Ishikawa (cell line): Measurements from ENCODE around the gene FDX1.

Experiments used
- CEBPB ChIP-seq: IDR thresholded peaks from 2 replicates; pipeline ENCODE4 v1.6.1; 2012
- CREB1 ChIP-seq: IDR thresholded peaks from 2 replicates; pipeline ENCODE4 v1.6.1; 2012; ENCODE audit warnings: low read depth
- EGR1 ChIP-seq: IDR thresholded peaks from 2 replicates; pipeline ENCODE4 v1.6.1; 2012
- EP300 ChIP-seq: IDR thresholded peaks from 2 replicates; pipeline ENCODE4 v1.6.1; 2012; ENCODE audit warnings: borderline replicate concordance
- FOXM1 ChIP-seq: IDR thresholded peaks from 2 replicates; pipeline ENCODE4 v1.6.1; 2012; ENCODE audit warnings: low read depth, borderline replicate concordance
- NFIC ChIP-seq: IDR thresholded peaks from 2 replicates; pipeline ENCODE4 v1.6.1; 2012
- RAD21 ChIP-seq: IDR thresholded peaks from 2 replicates; pipeline ENCODE4 v1.6.1; 2012; ENCODE audit warnings: low read depth
- TAF1 ChIP-seq: IDR thresholded peaks from 2 replicates; pipeline ENCODE4 v1.6.1; 2012; ENCODE audit warnings: low read depth, mild to moderate bottlenecking
- TCF12 ChIP-seq: IDR thresholded peaks from 2 replicates; pipeline ENCODE4 v1.6.1; 2012; ENCODE audit warnings: low read depth
- TEAD4 ChIP-seq: IDR thresholded peaks from 2 replicates; pipeline ENCODE4 v1.6.1; 2012
- YY1 ChIP-seq: IDR thresholded peaks from 2 replicates; pipeline ENCODE4 v1.6.1; 2012; ENCODE audit warnings: low read depth
- ZBTB7A ChIP-seq: IDR thresholded peaks from 2 replicates; pipeline ENCODE4 v1.6.1; 2012; ENCODE audit warnings: low read depth
- TF ChIP-seq, protein P1 (sequence below): IDR thresholded peaks from 2 replicates; pipeline ENCODE4 v1.6.1; 2012
- TF ChIP-seq, protein P2 (sequence below): IDR thresholded peaks from 2 replicates; pipeline ENCODE4 v1.6.1; 2012
- TF ChIP-seq, protein P3 (sequence below): IDR thresholded peaks from 2 replicates; pipeline ENCODE4 v1.6.1; 2012; ENCODE audit warnings: low read depth, mild to moderate bottlenecking

The FDX1 gene

DNA sequence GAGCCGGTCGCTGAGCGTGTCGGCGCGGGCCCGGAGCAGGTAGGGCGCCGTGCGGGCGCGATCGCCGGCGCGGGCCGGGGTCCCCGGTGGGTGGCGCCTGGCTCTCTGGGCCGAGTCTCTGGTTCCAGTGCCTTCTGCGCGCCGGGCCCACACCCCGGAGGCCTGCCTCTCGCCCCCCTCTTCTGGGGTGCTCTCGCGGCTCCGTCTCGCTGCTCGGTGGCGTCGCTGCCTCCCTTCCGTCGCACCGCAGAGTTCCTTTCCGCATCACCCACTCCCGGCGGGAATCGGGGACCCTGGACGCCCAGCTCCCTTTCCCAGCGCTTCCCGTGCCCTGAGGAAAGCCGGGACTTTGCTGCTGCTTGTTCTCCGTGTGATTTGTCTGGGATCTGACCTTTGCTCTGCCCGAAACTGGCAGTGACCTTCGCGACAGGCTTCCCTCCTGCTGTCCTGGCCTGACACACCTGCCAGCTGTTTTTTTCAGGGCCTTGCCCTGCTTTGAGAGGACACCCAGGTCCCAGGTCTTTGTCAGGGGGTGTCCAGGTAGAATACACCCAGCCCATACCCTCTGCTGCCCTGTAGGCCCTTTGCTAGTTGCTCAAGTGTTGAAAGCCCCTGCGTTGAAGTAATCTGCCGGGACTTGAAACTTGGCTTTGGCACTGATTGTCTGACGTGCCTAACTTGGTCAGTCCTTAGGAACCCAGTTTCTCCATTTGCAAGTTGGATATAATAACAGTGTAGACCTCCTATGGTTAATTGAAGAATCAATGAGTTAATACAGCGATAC, 711 bp downstream of the FDX1 start:
- TF ChIP-seq EP300 = no peak
- TF ChIP-seq NFIC = peak; percentile 6; the same call in 1 of the 2 replicates

DNA sequence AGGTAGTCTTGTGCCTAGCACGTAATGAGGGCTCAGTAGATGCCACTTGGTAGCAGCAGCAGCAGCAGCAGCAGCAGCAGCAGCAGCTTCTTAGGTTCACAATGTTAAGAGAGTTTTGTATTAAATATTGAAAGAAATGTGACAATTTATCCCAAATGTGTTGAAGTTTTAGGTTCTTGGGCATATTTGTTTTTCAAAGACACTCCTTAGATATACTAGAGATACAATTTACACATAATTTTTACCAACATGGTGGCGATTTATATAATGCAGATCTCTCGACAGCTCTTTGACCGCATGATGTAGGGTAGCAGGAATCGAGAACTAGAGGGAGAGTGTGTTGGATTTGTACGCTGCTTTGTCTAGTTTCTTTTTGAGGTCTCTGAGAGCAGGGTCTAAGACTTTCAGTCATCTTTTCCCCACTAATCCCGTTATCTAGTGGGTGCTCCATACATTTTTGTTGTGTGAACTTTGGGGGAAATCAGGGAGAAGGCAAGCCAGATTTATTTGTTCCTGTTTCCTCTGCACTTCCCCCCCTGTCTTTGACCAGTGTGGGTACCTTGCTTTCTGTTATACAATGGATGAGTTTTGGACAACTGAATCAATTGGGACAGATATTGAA, 1.4 kb downstream of the FDX1 start:
- TF ChIP-seq NFIC (no peak), EGR1 (no peak), RAD21 (no peak), CREB1 (no peak), YY1 (no peak)
- TF ChIP-seq, protein P1, sequence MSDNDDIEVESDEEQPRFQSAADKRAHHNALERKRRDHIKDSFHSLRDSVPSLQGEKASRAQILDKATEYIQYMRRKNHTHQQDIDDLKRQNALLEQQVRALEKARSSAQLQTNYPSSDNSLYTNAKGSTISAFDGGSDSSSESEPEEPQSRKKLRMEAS = no peak

DNA sequence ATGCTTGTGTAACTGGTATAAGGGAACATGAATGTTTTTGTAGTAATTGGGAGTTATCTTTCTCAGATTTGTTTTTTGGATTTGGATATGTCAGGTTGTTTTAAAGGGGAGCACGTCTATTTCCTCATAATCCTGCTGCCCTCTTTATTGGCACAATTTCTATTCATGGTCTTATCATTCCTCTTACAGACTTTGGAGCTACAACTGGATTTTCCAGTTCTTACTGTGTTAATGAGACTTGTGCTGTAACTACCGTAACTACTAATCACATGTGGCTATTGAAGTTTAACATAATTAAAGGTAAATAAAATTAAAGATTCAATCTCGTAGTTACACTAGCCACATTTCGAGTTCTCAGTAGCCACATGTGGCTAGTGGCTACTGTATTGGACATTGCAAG, 1.9 kb downstream of the FDX1 start:
- no peak for TF ChIP-seq TEAD4
- TF ChIP-seq, protein P2, sequence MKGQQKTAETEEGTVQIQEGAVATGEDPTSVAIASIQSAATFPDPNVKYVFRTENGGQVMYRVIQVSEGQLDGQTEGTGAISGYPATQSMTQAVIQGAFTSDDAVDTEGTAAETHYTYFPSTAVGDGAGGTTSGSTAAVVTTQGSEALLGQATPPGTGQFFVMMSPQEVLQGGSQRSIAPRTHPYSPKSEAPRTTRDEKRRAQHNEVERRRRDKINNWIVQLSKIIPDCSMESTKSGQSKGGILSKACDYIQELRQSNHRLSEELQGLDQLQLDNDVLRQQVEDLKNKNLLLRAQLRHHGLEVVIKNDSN = no peak
- TF ChIP-seq RAD21 = no peak
- no peak for TF ChIP-seq TCF12
- TF ChIP-seq CREB1 = no peak
- TF ChIP-seq ZBTB7A = no peak
- TF ChIP-seq TAF1 = no peak
- TF ChIP-seq YY1 = no peak
- TF ChIP-seq, protein P1 = no peak
- TF ChIP-seq FOXM1 = no peak
- no peak for TF ChIP-seq CEBPB

DNA sequence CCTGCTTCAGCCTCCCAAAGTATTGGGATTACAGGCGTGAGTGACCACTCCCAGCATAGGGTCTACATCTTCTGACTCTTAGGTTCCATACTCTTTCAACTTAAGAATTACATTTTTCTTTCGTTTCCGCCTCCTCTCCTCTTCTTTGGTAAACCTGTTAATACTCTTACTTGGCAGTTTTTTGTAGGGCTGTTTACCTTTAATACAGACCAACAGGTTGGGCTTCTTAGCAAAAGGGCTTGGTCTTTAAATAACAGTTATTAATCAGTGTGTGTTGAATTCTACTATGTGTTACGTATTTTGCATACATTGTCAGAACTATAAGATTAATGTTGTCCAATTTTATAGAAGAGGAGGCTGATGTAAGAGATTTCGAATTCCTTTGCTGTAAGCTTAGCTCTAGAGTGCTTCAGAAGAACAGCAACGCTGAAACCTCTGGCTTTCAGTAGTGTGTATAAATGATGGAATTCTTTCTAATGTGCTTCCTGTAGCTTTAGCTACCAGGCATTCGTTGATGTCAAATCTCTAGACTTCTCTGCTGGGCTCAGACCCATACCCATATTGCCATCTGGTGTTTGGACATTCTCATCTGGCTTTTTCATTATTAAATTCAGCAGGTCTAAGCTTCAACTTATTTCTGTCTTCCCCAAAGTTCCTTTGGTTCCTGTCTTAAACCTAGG, 3.1 kb downstream of the FDX1 start:
- no peak for TF ChIP-seq TCF12
- TF ChIP-seq EGR1 = no peak
- TF ChIP-seq FOXM1 = no peak
- TF ChIP-seq, protein P2 = no peak
- TF ChIP-seq TEAD4 = no peak
- no peak for TF ChIP-seq RAD21
- no peak for TF ChIP-seq EP300
- TF ChIP-seq CEBPB = no peak
- TF ChIP-seq, protein P3, sequence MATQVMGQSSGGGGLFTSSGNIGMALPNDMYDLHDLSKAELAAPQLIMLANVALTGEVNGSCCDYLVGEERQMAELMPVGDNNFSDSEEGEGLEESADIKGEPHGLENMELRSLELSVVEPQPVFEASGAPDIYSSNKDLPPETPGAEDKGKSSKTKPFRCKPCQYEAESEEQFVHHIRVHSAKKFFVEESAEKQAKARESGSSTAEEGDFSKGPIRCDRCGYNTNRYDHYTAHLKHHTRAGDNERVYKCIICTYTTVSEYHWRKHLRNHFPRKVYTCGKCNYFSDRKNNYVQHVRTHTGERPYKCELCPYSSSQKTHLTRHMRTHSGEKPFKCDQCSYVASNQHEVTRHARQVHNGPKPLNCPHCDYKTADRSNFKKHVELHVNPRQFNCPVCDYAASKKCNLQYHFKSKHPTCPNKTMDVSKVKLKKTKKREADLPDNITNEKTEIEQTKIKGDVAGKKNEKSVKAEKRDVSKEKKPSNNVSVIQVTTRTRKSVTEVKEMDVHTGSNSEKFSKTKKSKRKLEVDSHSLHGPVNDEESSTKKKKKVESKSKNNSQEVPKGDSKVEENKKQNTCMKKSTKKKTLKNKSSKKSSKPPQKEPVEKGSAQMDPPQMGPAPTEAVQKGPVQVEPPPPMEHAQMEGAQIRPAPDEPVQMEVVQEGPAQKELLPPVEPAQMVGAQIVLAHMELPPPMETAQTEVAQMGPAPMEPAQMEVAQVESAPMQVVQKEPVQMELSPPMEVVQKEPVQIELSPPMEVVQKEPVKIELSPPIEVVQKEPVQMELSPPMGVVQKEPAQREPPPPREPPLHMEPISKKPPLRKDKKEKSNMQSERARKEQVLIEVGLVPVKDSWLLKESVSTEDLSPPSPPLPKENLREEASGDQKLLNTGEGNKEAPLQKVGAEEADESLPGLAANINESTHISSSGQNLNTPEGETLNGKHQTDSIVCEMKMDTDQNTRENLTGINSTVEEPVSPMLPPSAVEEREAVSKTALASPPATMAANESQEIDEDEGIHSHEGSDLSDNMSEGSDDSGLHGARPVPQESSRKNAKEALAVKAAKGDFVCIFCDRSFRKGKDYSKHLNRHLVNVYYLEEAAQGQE = no peak
- TF ChIP-seq, protein P1 = no peak
- no peak for TF ChIP-seq ZBTB7A
- no peak for TF ChIP-seq YY1
- no peak for TF ChIP-seq TAF1
- TF ChIP-seq NFIC = no peak
- no peak for TF ChIP-seq CREB1

DNA sequence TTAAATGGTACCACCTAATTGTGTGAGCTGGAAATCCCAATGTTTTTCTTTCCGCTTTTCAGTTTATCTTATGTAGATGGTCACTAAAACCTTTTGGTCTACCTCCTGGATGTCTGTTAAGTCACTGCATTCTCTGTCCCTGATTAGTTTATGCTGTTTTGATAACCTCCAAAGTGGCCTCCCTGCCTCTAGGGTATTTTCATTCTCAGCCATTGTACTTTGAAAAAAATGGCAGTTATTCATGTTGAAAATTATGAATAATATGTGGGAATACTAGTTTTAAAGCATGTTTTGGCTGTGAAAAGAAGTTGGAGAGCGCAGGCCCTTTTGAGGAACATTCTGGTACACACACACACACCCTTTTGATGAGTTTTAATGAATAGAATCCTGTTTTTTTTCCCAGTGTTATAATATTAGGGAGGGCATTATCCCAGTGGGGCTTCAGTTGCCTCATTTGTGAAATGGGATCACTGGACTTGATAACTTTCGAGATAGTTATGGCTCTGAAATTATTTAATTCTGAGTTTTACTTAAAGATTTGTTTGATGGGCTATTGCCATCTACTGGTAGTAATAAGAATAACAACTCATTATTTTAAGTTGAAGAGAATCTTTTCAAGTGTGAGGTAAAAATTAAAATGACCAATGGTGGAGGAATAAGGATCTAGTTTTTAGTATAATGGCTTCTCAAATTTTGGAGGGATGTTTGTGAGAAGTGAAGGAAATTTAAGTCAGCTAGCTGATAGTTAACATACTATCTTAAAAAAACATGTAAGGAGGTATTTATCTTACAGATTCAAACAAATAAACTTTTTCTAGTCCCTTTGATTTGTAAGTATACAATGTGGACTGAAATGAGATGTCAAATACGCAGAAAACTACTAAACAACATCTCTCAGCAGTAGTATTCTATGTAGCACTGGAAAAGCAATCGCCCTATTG, 3.9 kb downstream of the FDX1 start:
- peak; percentile 57 for TF ChIP-seq RAD21
- TF ChIP-seq NFIC = no peak

DNA sequence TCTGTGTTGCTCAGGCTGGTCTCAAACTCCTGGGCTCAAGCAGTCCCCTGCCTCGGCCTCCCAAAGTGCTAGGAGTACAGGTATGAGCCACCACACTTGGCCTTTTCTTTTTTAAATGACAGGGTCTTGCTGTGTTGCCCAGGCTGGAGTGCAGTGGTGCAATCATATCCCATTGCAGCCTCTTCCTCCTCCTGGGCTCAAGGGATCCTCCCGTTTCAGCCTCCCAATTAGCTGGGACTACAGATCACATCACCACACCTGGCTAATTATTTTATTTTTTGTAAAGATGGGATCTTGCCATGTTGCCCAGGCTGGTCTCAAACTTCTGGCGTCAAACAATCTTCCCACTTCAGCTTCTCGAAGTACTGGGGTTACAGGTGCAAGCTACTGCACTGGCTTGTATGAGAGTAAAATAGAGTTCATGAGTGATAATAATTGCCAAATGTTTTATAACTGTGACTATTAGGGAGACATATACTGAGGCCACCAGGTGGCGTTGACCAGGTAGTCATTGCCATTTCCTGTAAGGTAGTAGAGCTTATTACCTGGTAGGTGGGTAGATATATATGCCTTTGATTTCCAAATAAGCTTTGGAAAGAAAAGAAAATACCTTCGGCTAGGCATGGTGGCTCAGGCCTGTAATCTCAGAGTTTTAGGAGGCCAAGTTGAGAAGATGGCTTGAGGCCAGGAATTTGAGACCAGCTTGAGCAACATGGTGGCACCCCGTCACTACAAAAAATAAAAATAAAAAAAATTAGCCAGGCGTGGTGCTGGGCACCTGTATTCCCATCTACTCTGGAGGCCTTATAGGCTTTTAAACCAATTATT, 5.4 kb downstream of the FDX1 start:
- no peak for TF ChIP-seq TAF1
- no peak for TF ChIP-seq CEBPB
- no peak for TF ChIP-seq RAD21
- TF ChIP-seq EGR1 = no peak
- TF ChIP-seq, protein P2 = no peak
- no peak for TF ChIP-seq EP300
- TF ChIP-seq NFIC = no peak
- no peak for TF ChIP-seq YY1
- no peak for TF ChIP-seq CREB1
- no peak for TF ChIP-seq TCF12
- TF ChIP-seq, protein P3 = no peak
- TF ChIP-seq FOXM1 = no peak
